NK-92 (cell line): ENCODE measurements around the gene TIGD3.
"Not testable (repeated sequence)": the region's sequence is repeated elsewhere in the genome, so short reads cannot be mapped to it uniquely, and the experiment has no call there.

ENCODE experiments used
- DNase-seq: peaks from one replicate; lab custom pipeline; 2025; ENCODE audit not compliant: unreplicated experiment; lab: John Stamatoyannopoulos, UW

Gene TIGD3

DNA sequence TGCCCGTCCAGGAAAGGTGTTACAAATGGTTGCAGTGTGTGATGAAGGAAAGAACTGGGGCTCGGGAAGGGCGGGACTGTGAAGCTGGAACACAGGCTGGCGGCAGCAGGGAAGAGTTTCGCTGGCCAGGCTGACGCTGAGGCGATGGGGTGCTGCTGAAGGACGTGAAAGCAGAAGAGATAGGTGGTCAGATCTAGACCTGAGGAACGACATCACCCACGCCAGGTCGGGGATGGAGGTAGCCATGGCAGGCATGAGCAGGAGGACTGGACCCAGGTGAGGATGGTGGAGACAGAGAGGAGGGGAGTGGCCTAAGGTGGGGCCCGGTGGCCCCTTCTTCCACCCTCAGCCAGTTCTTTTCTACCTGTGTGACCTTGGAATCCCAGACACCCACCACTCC, 30.7 kb upstream of the TIGD3 start:
- no peak for DNase-seq

GRCh38 chr11:65325435-65325834, 29.1 kb upstream of the TIGD3 start:
- DNase-seq: no peak

DNA sequence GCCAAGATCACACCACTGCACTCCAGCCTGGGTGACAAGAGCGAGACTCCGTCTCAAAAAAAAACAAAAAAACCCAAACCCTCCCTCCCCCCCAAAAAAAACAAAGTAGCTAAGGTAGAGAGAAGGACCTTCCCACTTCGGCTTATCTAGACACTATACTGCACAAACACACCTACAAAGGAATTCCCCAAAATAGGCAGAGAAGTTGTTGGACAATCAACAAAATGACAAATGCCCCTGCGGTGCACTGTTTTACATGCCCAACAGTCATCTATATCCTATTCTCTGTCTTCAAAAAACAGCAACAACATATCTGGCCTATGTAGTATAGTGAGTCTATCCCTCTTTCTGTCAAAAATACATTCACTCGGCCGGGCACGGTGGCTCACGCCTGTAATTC, 27.5 kb upstream of the TIGD3 start:
- DNase-seq: no peak

GRCh38 chr11:65329478-65329877, 25.1 kb upstream of the TIGD3 start:
- DNase-seq: no peak

GRCh38 chr11:65329944-65330403, 24.6 kb upstream of the TIGD3 start:
- DNase-seq: no peak

DNA sequence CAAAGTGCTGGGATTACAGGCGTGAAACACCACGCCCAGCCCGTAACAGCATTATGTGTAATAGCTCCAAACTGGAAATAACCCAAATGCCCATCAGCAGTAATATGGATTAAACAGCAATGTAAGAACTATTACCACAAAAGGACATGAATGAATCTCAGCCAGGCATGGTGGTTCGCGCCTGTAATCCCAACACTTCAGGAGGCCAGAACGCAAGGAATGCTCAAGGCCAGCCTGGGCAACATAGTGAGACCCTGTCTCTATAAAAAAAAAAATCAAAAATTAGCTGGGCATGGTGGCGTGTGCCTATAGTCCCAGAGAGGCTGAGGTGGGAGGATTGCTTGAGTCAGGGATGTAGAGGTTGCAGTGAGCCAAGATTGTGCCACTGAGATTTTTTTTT, 24.0 kb upstream of the TIGD3 start:
- DNase-seq: no peak

DNA sequence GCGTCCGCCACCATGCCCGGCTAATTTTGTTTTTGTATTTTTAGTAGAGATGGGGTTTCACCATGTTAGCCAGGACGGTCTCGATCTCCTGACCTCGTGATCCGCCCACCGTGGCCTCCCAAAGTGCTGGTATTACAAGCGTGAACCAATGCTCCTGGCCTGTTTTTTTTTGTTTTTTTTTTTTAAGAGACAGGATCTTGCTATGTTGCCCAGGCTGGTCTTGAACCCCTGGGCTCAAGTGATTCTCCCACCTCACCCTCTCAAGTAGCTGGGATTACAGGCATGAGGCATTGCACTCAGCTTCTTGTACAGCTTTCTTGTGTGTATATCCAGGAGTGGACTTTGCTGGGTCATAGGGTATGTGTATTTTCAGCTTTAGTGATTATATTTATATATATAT, 22.0 kb upstream of the TIGD3 start:
- not testable (repeated sequence) for DNase-seq

DNA sequence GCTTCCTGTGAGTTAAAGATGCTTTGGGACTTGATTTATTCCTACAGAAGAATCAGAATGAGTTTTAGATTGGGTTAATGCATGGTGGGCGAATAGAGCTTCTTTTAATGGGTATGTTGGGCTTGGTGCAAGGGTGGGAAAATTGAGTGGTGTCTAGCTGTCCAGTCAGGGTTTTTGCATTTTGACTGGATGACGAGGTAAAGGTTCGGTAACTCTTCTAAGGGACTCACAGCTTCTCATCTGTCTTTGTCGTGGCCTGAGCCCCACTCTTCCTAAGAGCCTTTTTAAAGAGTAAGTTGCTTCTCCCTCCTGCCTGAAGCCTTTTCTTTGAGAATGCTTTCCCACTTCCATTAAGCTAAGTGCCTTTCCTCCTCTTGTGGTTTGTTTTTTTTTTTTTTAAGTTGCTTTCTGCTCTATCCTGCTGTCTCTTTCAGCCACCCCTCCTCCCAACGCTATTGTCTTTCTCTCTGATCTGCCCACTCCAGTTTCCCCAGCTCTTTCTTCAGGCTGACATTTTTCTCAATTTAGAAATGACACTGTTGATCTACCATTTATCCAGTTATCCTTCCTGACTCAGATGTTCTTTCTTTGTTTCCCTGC, 19.8 kb upstream of the TIGD3 start:
- no peak for DNase-seq

- DNase-seq: no peak
These were observed 15.9 kb upstream of the TIGD3 start for GRCh38 chr11:65338676-65339075.

GRCh38 chr11:65340226-65340625, 14.3 kb upstream of the TIGD3 start:
- no peak for DNase-seq

DNA sequence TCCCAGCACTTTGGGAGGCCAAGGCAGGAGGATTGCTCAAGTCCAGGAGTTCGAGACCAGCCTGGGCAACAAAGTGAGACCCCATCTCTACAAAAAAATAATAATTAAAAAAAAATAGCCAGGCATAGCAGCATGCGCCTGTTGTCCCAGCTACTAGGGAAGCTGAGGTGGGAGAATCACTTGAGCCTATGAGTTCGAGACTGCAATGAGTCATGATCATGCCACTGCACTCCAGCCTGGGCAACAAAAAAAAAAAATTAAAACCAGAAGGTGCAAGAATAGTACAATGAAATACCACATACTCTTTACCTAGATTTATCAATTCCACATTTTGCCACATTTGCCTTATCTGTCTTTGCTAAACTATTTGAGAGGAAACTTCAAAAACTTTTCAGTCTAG, 12.7 kb upstream of the TIGD3 start:
- no peak for DNase-seq

DNA sequence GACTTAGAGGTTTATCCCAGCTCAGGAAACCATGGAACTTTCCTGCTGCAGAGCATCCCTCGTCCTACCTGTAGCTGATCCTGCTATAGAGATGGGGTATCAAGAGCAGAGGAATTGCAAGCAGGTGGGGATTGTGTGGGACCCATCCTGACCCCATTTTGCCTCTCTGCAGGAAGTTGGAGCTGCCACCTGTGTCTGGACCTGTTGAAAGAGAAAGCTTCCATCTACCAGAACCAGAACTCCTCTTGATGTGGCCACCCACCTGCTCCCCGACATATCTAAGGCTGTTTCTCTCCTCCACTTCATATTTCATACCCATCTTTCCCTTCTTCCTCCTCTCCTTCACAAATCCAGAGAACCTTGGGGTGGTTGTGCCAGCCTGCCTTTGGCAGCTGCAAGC, 3.0 kb upstream of the TIGD3 start:
- DNase-seq: no peak

DNA sequence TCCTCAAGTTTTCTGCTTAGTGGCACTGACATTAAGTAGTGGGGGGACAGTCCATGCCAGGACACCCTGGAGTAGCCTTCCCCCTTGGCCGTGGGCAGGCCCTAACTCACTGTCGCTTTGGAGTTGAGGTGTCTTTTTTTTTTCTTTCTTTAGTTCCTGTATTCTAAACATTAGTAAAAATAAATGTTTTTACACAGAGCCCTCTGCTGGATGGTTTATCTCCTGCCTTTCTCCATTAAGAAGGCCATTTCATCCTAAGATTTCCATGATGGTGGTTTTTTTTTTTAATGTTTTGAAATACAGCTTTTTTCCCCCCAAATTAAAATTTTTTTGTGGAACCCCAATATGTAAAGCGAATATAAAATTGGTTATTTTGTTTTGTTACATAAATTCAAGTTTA, 1.8 kb upstream of the TIGD3 start:
- no peak for DNase-seq

DNA sequence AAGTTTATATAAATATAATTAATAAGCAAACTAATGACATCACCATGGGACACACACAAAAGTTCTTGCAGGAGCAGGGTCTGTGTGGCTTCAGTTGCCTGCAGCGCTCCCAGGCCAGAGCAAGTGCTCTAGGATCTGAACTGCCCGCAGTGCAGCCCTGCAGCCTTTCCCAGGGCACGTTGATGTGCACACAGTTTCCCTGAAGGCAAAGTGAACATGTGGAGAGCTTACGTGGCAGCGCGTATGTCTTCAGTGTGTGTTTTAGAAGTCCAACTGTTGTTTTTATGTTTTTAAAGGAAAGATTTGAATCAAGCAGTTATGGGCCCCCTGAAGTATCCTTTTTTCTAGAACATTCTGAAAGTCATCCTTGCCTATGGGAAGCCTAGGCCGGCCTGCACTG, 1.2 kb upstream of the TIGD3 start:
- no peak for DNase-seq

DNA sequence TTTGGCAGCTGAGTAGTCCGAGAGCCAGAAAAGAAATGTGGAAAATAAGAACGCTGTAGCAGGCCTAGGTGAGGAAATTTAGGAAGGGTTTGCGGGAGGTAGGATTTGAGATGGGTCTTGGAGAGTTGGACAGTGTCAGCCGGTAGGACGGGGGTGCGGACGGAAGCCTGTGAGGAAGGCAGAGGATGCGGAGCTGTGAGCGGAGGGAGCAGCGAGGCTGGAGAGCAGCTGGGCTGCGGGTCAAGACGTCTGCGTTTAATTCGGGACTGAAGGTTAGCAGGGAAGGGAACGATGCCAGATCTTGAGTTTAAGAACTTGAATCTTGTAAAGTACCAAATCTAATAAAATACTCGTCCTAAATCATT, 669 bp upstream of the TIGD3 start:
- DNase-seq: no peak

DNA sequence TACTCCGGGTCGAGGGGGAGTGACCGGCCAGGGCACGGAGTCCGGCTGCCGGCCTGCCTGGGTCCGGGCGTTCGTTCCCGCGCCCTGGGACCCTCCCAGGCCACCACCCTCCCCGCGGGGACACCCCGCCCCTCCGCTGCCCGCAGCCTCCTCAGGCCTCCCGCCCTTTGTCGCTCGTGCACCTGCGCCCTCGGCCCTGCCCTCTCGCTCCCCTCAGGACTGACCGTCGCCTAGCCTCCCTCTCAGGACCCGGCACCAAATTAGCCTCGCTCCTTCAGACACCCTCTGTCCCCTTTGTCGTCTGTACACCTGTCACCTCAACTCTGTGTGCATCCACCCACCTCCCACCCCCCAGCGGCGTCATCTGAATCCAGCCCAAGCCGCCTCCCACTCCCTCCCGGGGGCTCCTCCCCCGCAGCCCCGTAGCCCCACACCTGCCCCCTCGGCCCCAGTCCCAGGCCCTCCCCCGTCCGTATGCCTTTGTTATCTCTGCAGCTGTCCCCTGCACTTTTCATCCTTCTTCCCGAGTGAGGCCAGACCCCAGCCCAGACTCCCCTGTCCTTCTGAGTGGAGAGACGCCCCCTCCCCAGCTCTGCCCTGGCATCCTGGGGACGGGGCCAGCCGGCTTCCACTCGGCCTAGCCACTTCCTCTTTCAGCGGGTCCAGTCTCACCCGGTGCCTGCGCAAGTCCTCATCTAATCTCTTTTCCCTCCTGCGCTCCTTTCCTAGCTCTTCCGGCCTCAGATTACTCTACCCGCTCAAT, 643 bp downstream of the TIGD3 start:
- DNase-seq: no peak

DNA sequence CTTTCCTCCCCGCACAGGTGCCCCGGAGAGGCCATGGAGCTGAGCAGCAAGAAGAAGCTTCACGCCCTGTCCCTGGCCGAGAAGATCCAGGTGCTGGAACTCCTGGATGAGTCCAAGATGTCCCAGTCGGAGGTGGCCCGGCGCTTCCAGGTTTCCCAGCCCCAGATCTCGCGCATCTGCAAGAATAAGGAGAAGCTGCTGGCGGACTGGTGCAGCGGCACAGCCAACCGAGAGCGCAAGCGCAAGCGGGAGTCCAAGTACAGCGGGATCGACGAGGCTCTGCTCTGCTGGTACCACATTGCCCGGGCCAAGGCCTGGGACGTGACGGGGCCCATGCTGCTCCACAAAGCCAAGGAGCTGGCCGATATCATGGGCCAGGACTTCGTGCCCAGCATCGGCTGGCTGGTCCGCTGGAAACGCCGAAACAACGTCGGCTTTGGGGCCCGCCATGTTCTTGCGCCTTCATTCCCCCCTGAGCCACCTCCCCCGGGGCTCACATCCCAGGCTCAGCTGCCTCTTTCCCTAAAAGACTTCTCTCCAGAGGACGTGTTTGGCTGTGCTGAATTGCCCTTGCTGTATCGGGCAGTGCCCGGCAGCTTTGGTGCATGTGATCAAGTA, 1.3 kb downstream of the TIGD3 start:
- DNase-seq: no peak

GRCh38 chr11:65356394-65356972, 1.9 kb downstream of the TIGD3 start:
- no peak for DNase-seq

GRCh38 chr11:65357856-65358356, 3.4 kb downstream of the TIGD3 start:
- no peak for DNase-seq

DNA sequence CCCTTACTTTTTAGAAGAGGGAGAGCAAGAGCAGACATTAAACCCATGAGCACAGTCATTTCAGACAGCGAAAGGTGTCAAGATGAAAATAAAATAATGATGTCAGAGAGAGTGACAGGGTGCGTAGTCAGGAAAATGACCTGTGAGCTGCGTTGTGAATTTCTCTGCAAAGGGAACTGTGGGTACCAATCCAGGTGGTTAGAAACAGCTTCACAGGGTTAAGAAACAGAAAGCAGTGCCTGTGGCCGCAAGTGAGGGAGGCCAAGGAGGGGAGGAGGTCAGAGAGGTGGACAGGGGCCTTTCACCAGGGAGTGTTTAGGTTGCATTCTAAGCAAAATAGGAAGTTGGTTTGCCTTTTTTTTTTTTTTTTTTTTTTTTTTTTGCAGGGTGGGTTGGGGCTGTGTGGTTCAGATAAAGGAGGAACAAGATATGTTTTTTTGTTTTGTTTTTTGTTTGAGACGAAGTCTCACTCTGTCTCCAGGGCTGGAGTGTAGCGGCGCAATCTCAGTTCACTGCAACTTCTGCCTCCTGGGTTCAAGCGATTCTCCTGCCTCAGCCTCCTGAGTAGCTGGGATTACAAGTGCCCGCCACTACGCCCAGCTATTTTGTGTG, 7.9 kb downstream of the TIGD3 start:
- no peak for DNase-seq

DNA sequence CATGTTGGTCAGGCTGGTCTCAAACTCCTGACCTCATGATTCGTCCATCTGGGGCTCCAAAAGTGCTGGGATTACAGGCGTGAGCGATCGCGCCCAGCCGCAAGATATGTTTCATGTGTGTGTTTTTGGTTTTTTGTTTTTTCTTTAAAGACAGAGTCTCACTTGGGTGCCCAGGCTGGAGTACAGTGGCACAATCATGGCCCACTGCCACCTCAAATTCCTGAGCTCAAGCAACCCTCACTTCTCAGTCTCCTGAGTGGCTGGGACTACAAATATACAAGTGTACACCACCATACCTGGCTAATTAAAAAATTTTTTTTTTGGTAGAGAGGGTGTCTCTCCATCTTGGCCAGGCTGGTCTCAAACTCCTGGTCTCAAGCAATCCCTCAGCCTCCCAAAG, 8.4 kb downstream of the TIGD3 start:
- no peak for DNase-seq

DNA sequence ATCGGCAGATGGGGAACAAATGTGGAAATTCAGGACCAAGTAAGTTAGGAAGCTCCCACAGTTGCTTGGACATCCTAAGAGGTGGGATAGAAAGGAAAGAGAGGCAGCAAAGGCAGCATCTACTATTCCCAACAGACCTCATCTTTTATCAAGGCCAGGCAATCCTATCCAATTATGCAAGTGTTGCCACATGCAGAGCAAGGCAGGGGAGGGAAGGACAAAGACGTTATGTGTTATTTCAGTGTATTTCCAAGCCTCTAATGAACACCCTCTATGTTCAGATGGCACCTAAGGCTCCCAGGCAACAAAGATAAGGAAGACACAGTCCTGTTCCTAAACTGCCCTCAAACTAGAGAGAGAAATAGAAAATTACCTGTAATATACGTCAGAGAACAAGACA, 9.2 kb downstream of the TIGD3 start:
- no peak for DNase-seq
